ENCODE data around the gene CLEC4D.
"Not testable (repeated sequence)": the region's sequence is repeated elsewhere in the genome, so short reads cannot be mapped to it uniquely, and the experiment has no call there.

The CLEC4D gene

DNA sequence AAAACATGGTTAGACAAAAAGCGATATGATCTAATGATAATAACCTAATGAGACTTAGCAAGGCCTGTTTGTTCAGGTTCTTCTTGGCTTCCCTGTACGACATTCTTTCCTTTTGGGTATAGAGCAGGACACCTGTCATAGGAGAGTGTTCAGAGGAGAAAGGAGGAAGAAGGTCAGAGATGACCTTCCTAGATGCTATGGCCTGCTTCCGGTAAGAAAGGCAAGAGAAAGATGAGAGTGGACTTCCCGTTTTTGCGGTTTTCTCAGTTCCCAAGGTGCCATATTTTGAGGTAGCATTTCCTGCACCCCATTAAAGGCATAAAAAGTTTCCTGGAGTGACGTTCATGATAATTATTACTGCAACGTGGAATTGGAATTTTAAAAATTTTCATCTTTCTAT, 18.7 kb downstream of the CLEC4D start:
- DNase-seq (ENCODE audit: low read depth in 2 of 2, low spot score in 1 of 2), result no peak

DNA sequence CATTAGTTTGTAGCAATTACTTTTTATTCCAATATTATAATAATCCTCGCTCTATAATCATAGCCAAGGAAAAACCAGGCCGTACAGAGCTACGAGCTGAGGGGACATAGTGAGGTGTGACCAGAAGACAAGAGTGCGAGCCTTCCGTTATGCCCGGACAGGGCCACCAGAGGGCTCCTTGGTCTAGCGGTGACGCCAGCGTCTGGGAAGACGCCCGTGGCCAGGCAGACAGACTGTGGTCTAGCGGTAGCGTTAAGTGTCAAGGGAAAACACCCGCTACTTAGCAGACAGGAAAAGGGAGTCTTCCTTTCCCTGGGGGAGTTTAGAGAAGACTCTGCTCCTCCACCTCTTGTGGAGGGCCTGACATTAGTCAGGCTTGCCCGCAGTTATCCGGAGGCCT, 24.5 kb downstream of the CLEC4D start:
- DNase-seq (ENCODE audit: low read depth in 2 of 2, low spot score in 1 of 2), result not testable (repeated sequence)

GRCh38 chr12:8540831-8541230, 27.5 kb downstream of the CLEC4D start, which contains the start of gene CLEC4E:
Gene CLEC4E, minus strand, starts transcription at chr12:8540905. Its CDS starts 108 bp downstream, at chr12:8540797.
- DNase-seq (ENCODE audit: low read depth in 2 of 2, low spot score in 1 of 2), result not testable (repeated sequence)

GRCh38 chr12:8541562-8541961, 28.3 kb downstream of the CLEC4D start:
- DNase-seq (ENCODE audit: low read depth in 2 of 2, low spot score in 1 of 2), result no peak

- peak; percentile 36 to 50 for DNase-seq (ENCODE audit: low read depth in 2 of 2, low spot score in 1 of 2)
These were observed 31.0 kb downstream of the CLEC4D start for GRCh38 chr12:8544295-8544694.

DNA sequence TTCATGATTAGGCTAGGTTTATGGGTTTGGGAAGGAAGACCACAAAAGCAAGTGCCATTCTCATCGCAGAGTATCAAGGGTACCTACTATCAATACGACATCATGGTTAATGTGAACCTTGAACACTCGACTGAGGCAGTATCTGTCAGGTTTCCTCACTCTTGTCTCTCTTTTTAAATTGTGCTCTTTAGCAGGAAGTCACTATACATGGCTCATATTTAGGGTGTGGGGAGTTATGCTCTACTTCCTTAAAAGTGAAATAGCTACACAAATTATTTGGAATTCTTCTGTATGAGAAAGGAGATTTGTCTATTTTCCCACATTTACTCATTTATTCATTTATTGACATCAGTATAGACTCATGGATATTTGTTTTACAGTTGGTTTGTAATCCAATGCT, 33.3 kb downstream of the CLEC4D start:
- DNase-seq (ENCODE audit: low read depth in 2 of 2, low spot score in 1 of 2), result no peak

DNA sequence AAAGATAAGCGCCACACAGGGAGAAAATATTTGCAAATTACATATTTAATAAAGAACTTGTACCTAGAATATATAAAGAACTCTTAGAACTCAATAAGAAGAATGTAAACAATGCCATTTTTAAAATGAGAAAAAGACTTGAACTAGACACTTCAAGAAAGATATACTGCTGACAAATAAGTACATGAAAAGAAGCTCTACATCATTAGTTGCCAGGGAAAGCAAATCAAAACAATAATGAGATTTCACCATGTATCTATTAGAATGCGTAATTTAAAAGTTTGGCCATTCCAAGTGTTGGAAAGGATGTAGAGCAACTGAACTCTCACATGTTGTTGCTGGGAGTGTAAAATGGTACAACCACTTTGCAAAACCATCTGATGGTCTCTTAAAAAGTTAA, 34.3 kb downstream of the CLEC4D start:
- no peak for DNase-seq (ENCODE audit: low read depth in 2 of 2, low spot score in 1 of 2)

DNA sequence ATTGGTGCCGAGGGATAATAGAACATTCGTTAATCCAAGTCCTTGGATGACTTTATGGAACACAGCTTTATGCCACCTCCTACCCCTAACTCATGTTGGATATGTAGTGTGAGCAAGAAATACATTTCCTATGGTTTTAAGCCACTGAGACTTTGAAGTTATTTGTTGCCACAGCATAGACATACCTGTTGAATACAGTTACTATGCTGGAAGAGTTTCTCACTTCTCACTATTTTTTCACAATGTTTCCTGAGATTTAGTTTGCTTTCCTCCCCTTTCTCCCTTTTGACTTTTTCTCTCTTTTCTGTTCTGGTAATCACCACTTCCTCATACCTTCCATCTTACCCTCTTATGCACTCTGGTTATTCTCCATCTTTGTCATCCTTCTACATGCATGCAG, 34.9 kb downstream of the CLEC4D start:
- DNase-seq (ENCODE audit: low read depth in 2 of 2, low spot score in 1 of 2), result no peak

- no peak for DNase-seq (ENCODE audit: low read depth in 2 of 2, low spot score in 1 of 2)
These were observed 36.1 kb downstream of the CLEC4D start for GRCh38 chr12:8549381-8549780.

DNA sequence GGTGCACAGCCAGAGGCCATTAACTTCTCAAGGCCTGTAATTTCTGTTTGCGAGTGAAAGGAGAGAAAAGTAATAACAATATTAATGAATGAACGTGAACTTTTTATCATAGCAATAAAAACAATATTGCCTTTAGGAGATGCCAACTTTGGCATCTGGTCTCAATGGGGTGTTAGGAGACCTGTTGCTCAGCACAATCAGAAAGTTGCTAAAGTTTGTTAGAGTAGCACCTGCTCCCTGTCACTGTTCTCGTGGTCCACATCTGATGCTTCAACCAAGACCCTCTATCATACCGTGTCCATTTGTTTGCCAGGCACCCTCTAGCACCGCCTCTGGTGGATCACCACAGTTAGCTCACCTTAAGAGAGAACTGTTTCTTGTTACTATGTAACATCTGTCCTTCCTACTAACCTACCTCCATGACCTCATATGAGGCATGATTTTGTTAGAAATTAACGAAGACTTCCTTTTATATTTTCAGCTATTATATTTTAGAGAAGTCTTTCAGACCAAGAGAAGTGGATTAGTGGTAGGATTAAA, 39.9 kb downstream of the CLEC4D start:
- no peak for DNase-seq (ENCODE audit: low read depth in 2 of 2, low spot score in 1 of 2)

- DNase-seq (ENCODE audit: low read depth in 2 of 2, low spot score in 1 of 2), result no peak
These were observed 41.3 kb downstream of the CLEC4D start for GRCh38 chr12:8554451-8555195.

DNA sequence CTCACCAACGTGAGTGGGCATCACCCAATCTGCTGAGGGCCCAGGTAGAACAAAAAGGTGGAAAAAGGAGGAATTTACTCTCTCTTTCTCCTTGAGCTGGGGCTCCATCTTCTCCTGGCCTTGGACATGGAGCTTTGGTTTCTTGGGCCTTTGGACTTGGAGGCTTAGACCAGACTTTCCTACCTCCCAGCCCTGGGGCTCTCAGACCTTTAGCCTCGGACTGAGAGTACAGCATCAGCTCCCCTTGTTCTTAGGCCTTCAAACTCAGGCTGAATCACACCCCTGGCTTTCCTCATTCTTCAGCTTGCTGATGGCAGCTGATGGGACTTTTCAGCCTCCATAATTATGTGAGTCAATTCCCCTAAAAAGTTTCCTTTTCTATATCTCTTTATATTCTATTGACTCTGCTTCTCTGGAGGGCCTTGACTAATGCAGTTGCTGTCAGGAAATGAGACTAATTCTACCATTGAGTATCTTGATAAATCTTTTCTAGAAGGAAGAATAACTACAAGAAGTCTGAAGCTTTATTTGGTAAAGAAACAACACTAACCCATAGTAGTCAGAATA, 43.3 kb downstream of the CLEC4D start:
- no peak for DNase-seq (ENCODE audit: low read depth in 2 of 2, low spot score in 1 of 2)

- no peak for DNase-seq (ENCODE audit: low read depth in 2 of 2, low spot score in 1 of 2)
These were observed 46.4 kb downstream of the CLEC4D start for GRCh38 chr12:8559676-8560075.

GRCh38 chr12:8561011-8561410, 47.7 kb downstream of the CLEC4D start:
- DNase-seq (ENCODE audit: low read depth in 2 of 2, low spot score in 1 of 2), result no peak

DNA sequence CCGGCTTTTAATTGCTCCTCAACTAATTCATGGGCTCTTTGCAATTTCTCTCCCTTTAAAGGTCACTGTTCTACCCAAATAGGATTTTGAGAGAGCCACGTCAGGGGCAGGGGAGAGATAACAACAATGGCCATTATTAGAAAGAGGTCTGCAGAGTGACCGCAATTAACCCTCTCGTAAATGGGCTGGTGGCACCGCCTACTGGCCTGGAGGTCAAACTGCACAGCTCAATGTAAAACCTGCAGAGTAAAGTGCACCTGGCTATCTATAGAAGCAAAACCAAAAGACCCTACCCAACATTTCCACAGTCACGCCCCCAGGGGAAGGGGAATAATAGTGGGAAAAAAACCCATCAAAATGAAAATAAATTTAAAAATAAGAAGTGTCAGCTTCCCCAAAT, 49.0 kb downstream of the CLEC4D start:
- DNase-seq (ENCODE audit: low read depth in 2 of 2, low spot score in 1 of 2), result no peak

DNA sequence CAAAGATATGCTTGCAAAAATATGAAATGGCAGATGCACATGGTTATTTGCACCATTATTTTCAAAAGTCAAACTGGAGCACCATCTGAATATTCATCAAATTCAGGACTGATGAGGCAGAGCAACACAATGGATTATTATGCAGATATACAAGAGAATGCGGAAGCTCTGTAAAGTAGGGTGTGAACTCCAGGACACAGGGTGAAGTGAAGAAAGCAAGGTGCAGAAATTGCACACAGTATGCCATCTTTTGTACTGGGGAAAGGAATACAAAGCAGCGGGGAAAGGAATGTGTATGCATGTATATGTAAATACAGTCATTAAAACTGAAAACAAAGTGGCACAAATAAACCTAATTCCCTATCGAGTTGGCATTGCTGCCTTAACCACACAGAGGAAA, 50.1 kb downstream of the CLEC4D start:
- DNase-seq (ENCODE audit: low read depth in 2 of 2, low spot score in 1 of 2), result no peak

GRCh38 chr12:8564656-8565055, 51.4 kb downstream of the CLEC4D start:
- DNase-seq (ENCODE audit: low read depth in 2 of 2, low spot score in 1 of 2), result no peak

DNA sequence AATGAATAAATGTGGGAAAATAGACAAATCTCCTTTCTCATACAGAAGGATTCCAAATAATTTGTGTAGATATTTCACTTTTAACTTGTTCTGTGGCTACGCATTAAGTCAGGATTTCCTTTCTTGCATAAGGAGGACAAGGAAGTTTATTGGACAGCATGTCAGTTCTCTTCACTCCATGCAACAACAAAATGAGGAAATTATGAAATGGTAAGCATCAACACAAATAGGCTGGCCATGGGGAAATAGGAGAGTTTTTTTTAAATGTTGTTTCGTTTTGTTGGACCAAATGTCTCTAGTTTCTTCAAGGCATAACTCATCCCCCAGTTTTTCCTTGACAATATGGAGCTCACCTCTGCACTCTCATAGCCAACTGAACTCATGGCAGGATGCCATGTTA, 52.7 kb downstream of the CLEC4D start:
- DNase-seq (ENCODE audit: low read depth in 2 of 2, low spot score in 1 of 2), result not testable (repeated sequence)

DNA sequence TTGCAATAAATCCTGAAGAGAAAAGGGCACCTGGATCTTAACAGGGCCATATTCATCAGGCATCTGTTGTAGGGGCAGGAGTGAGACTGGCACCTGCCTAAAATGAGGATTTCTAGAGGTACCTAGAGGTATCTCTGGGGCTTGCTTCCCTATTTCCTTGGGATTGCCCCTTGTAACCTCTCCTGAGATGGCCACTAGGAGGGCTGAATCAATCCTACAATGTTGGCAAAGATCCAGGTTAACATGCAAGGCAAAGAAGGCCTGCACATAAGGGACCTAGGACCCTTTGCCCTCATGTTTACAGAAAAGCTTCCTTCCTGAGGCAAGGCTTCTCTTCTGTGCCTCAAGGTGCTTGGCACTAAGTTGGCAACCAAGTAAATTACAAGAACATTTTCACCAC, 53.2 kb downstream of the CLEC4D start:
- no peak for DNase-seq (ENCODE audit: low read depth in 2 of 2, low spot score in 1 of 2)

All from stimulated activated CD8-positive, alpha-beta memory T cell treated with anti-CD3 and anti-CD28 coated beads, Interleukin-4, amount 100 ng/mL, for 1 hour (primary cell).